ENCODE results near the gene GAB2. TPM values are rescaled to one million over a fixed set of nuclear protein-coding genes. Genes with fewer than 3 reads are reported as not detected.

Gene GAB2
- total RNA-seq, 2 experiments from 2014 or later, result 1.4 to 1.8 TPM

DNA sequence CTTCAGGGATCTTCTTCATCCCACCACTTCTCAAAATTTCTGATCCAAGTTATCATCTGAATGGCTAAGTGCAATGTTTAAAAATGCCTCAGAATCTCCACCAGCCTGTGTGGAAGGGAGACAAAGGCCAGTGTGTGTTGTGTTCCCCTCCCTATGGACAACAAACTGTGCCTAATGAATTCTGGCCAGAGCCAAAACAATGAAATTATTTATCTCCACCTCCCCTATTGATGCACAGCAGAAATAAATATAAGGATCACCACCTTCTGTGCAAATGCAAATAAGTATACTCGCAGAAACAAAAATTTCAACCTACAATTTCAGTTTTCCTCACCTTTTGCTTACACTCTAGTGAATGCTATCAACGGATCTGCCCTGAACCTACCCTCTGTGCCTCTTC is 75.8 kb downstream of the GAB2 start:
- DNase-seq (no peak), ATAC-seq (no peak)
- TF ChIP-seq, protein P1, sequence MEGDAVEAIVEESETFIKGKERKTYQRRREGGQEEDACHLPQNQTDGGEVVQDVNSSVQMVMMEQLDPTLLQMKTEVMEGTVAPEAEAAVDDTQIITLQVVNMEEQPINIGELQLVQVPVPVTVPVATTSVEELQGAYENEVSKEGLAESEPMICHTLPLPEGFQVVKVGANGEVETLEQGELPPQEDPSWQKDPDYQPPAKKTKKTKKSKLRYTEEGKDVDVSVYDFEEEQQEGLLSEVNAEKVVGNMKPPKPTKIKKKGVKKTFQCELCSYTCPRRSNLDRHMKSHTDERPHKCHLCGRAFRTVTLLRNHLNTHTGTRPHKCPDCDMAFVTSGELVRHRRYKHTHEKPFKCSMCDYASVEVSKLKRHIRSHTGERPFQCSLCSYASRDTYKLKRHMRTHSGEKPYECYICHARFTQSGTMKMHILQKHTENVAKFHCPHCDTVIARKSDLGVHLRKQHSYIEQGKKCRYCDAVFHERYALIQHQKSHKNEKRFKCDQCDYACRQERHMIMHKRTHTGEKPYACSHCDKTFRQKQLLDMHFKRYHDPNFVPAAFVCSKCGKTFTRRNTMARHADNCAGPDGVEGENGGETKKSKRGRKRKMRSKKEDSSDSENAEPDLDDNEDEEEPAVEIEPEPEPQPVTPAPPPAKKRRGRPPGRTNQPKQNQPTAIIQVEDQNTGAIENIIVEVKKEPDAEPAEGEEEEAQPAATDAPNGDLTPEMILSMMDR (IDR thresholded peaks at IDR 0.05), result no peak
- ChIA-PET POLR2A (no interaction called here), CTCF (no interaction called here)
- Mint-ChIP-seq H3K27me3 (peaks cover 8% of the 10 kb centered on the region), H3K27ac (no peak overlapping the region), H3K4me3 (no peak overlapping the region), H3K36me3 (ENCODE audit: low read depth) (no peaks in the 10 kb centered on the region), H3K9me3 (no peaks in the 10 kb centered on the region), H3K4me1 (ENCODE audit: low read depth) (peaks cover 18% of the 10 kb centered on the region)
- intact Hi-C loops (cut with micrococcal nuclease), result no loop called here

DNA sequence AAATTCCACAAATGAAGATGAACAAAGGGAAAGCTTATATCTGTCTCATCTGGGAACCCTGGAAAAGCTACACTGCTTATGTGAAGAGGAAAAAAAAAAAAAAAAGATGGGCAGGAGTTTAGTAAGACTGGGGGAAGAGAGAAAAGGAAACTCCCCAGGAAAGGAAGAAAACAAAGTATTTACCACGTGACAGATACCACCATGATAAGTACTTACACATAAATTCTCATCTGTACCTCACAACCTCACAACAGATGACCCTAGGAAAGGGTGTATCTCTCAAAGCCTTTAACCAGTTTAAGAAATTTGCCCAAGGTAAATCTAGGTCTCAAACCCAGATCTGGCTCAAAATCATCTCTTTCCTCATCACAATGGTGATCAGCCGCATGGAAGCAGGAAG is 77.1 kb downstream of the GAB2 start:
- DNase-seq (no peak), ATAC-seq (no peak)
- Mint-ChIP-seq H3K36me3 (ENCODE audit: low read depth) (no peaks in the 10 kb centered on the region), H3K9me3 (no peaks in the 10 kb centered on the region), H3K4me3 (no peak overlapping the region), H3K27ac (no peak overlapping the region), H3K27me3 (peaks cover 6% of the 10 kb centered on the region), H3K4me1 (ENCODE audit: low read depth) (peaks cover 18% of the 10 kb centered on the region)
- intact Hi-C loops (cut with micrococcal nuclease), result no loop called here
- ChIA-PET CTCF (interaction anchor here (1.5 kb wide), 2 partner anchors 11 to 15 kb away, joined by 3 to 6 read pairs; no protein-coding TSS in a partner anchor), POLR2A (interaction anchor here (1.1 kb wide), 1 partner anchor 11 kb away, joined by 3 read pairs; no protein-coding TSS in a partner anchor)
- TF ChIP-seq, protein P1 (IDR thresholded peaks at IDR 0.05), result no peak

DNA sequence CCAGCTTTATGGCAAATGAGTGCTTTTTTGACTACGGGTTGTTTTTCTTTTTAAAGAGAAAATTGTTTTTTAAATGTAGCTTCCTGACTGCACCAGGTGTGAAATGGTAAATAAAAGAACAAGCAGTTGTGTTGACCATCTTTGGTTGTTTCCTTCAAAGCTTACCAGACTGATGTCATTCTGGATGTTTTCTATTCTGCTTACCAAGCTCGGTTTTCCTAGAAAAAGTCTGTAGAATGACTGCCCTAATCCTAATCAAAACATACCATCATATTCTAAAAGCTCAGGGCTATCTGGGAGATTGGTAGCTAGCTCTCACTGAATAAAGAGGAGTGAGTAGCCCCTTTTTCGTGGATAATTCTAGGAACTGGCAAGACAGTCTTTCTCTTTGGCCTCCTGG is 77.7 kb downstream of the GAB2 start:
- CTCF ChIA-PET, result interaction anchor here (1.5 kb wide), 2 partner anchors 12 to 14 kb away, joined by 3 to 6 read pairs; no protein-coding TSS in a partner anchor
- peaks cover 18% of the 10 kb centered on the region for H3K4me1 Mint-ChIP-seq (ENCODE audit: low read depth)
- intact Hi-C loops (cut with micrococcal nuclease), result no loop called here
- DNase-seq (no peak), ATAC-seq (peak; percentile 42)
- H3K9me3 Mint-ChIP-seq, result no peaks in the 10 kb centered on the region
- H3K27ac Mint-ChIP-seq, result peak overlapping the region; percentile 54
- TF ChIP-seq, protein P1 (IDR thresholded peaks at IDR 0.05), result no peak
- peaks cover 8% of the 10 kb centered on the region for H3K27me3 Mint-ChIP-seq
- POLR2A ChIA-PET, result interaction anchor here (1.1 kb wide), 1 partner anchor 10 kb away, joined by 3 read pairs; no protein-coding TSS in a partner anchor
- no peaks in the 10 kb centered on the region for H3K36me3 Mint-ChIP-seq (ENCODE audit: low read depth)
- no peak overlapping the region for H3K4me3 Mint-ChIP-seq

DNA sequence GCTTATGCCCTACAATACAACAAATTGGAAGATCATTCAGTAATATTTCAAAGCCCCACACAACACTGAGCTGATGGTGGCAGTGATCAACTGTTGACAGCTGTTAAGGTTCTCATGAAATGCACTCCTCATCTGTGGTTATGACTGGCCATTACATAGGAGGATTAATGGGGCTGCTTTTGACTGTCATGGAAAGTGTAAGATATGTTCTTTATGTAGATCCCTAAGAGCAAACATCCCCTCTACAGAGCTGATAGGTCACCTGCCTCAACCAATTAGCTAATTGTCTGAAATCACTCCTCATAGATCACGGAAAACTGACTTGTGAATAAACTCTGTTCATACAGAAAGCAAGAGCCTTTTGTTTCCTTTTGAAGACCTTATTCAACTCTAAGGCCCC is 78.1 kb downstream of the GAB2 start:
- TF ChIP-seq, protein P1 (IDR thresholded peaks at IDR 0.05), result no peak
- ChIA-PET CTCF (interaction anchor here (1.5 kb wide), 2 partner anchors 12 to 14 kb away, joined by 3 to 6 read pairs; no protein-coding TSS in a partner anchor), POLR2A (no interaction called here)
- intact Hi-C loops (cut with micrococcal nuclease), result no loop called here
- Mint-ChIP-seq H3K9me3 (no peaks in the 10 kb centered on the region), H3K4me3 (no peak overlapping the region), H3K27ac (peak overlapping the region; percentile 54), H3K4me1 (ENCODE audit: low read depth) (peaks cover 18% of the 10 kb centered on the region), H3K27me3 (peaks cover 8% of the 10 kb centered on the region), H3K36me3 (ENCODE audit: low read depth) (no peaks in the 10 kb centered on the region)
- ATAC-seq (peak; percentile 74), DNase-seq (no peak)

DNA sequence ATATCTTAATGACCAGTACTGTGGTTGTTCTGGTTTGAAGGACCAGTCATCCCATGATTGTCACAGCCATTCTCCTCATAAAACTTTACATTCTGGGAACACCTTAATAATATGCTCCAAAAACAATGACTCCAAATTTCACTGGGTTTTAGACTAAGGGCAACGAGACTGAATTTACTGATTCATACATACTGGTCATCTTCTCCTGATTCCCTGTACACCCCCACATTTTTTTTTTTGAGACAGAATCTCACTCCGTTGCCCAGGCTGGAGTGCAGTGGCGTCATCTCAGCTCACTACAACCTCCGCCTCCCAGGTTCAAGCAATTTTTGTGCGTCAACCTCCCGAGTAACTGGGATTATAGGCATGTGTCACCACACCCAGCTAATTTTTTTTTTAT is 78.9 kb downstream of the GAB2 start:
- intact Hi-C loops (cut with micrococcal nuclease), result no loop called here
- ChIA-PET CTCF (no interaction called here), POLR2A (interaction anchor here (0.6 kb wide), 1 partner anchor 68 kb away, joined by 3 read pairs; no protein-coding TSS in a partner anchor)
- Mint-ChIP-seq H3K4me1 (ENCODE audit: low read depth) (peaks cover 18% of the 10 kb centered on the region), H3K9me3 (no peaks in the 10 kb centered on the region), H3K36me3 (ENCODE audit: low read depth) (no peaks in the 10 kb centered on the region), H3K27ac (no peak overlapping the region), H3K4me3 (no peak overlapping the region), H3K27me3 (peaks cover 8% of the 10 kb centered on the region)
- TF ChIP-seq, protein P1 (IDR thresholded peaks at IDR 0.05), result no peak
- no peak for DNase-seq
- ATAC-seq, result no peak

All from activated CD8-positive, alpha-beta T cell treated with anti-CD3 and anti-CD28 coated beads for 36 hours (primary cell).